Endothelial cell of umbilical vein (primary cell): Measurements from ENCODE around the gene SLC50A1. TPM values are rescaled to one million over a fixed set of nuclear protein-coding genes. Genes with fewer than 3 reads are reported as not detected.

Source experiments
- BruUV-seq: library from RNA; stranded (reverse); fragments of 400-500 nt; replicated peaks from 2 replicates; lab custom pipeline; 2021; lab: Mats Ljungman, UMichigan
- CTCF ChIA-PET: fragments of 300-600, 350-600 bp; sonication (Branson Sonifier 250); formaldehyde crosslinking; loops from one replicate; lab custom pipeline; 2021; ENCODE audit warnings: antibody characterized with exemption, inconsistent platforms; lab: Charles Lee
- POLR2A ChIA-PET: fragments of 300-600, 350-600 bp; sonication (Branson Sonifier 250); formaldehyde crosslinking; loops from one replicate; lab custom pipeline; 2021; ENCODE audit warnings: antibody characterized with exemption, inconsistent platforms; lab: Charles Lee
- DNase-seq: peaks from one replicate; pipeline ENCODE4 v3.0.0-alpha.2; 2011; ENCODE audit warnings: low read depth, low spot score
- FAIRE-seq: peaks from 2 replicates; lab custom pipeline; 2011; peaks lifted over from hg19 to GRCh38; lab: Jason Lieb, UNC
- H2AFZ ChIP-seq: 2 replicates; pipeline ENCODE4 v1.6.0; 2012; ENCODE audit warnings: low read depth, low read length, control low read depth, inconsistent platforms
- H3K27ac ChIP-seq: 2 replicates; pipeline ENCODE4 v1.5.1; 2011; ENCODE audit warnings: low read depth, mild to moderate bottlenecking, control low read depth, low read length, moderate library complexity; ENCODE audit not compliant: insufficient read depth
- H3K27me3 ChIP-seq, 2 experiments: 2 replicates each; pipeline versions ENCODE4 v1.6.0 to v1.6.1; 2011; ENCODE audit warnings: low read length in 2 of 2, mixed read lengths in 1 of 2; ENCODE audit not compliant: control insufficient read depth in 2 of 2, insufficient read depth in 2 of 2
- H3K36me3 ChIP-seq, 2 experiments: 2 replicates in 1 of 2; 3 replicates in 1 of 2; pipeline ENCODE4 v1.5.1; 2011; ENCODE audit warnings: low read length in 2 of 2, mild to moderate bottlenecking in 1 of 2, moderate library complexity in 1 of 2; ENCODE audit not compliant: control insufficient read depth in 2 of 2, insufficient read depth in 2 of 2; ENCODE audit errors: extremely low read depth in 1 of 2
- H3K4me1 ChIP-seq: 3 replicates; pipeline ENCODE4 v1.5.1; 2011; ENCODE audit warnings: mild to moderate bottlenecking, low read length; ENCODE audit not compliant: control insufficient read depth, insufficient read depth; ENCODE audit errors: extremely low read depth
- H3K4me2 ChIP-seq: 2 replicates; pipeline ENCODE4 v1.6.1; 2011; ENCODE audit warnings: low read length, control low read depth, mixed read lengths; ENCODE audit not compliant: insufficient read depth
- H3K4me3 ChIP-seq, 3 experiments: fragments of 200-600 bp in 1 of 3; sonication (generic), shearing (Covaris generic) in 1 of 3; replicated peaks in 1 of 3; 2 replicates each; pipeline ENCODE4 v1.5.1; 2011 to 2016; ENCODE audit warnings: control low read depth in 3 of 3, low read length in 3 of 3, mild to moderate bottlenecking in 2 of 3, inconsistent platforms in 1 of 3, low read depth in 1 of 3, moderate library complexity in 1 of 3; ENCODE audit not compliant: insufficient read depth in 1 of 3
- H3K79me2 ChIP-seq: 2 replicates; pipeline ENCODE4 v1.6.0; 2012; ENCODE audit warnings: low read length, inconsistent platforms; ENCODE audit not compliant: control insufficient read depth, insufficient read depth
- H3K9ac ChIP-seq: replicated peaks from 2 replicates; pipeline ENCODE3; 2011; ENCODE audit warnings: low read length, control low read depth; ENCODE audit not compliant: insufficient read depth; ENCODE audit errors: extremely low read depth
- H3K9me1 ChIP-seq: replicated peaks from 3 replicates; pipeline ENCODE4 v1.6.0; 2011; ENCODE audit warnings: mild to moderate bottlenecking, low read length; ENCODE audit not compliant: control insufficient read depth, insufficient read depth; ENCODE audit errors: extremely low read depth
- H3K9me3 ChIP-seq: replicated peaks from 2 replicates; pipeline ENCODE4 v1.5.1; 2012; ENCODE audit warnings: low read length, inconsistent platforms; ENCODE audit not compliant: control insufficient read depth, insufficient read depth
- H4K20me1 ChIP-seq: replicated peaks from 2 replicates; pipeline ENCODE3; 2011; ENCODE audit warnings: mild to moderate bottlenecking, low read length; ENCODE audit not compliant: control insufficient read depth, insufficient read depth; ENCODE audit errors: extremely low read depth
- EZH2 ChIP-seq: IDR thresholded peaks from 2 replicates; pipeline ENCODE4 v1.6.1; 2012; ENCODE audit warnings: borderline replicate concordance, low read depth, mild to moderate bottlenecking, moderate library complexity, low read length, inconsistent platforms; ENCODE audit not compliant: severe bottlenecking
- GATA2 ChIP-seq: IDR thresholded peaks from 2 replicates; pipeline ENCODE4 v1.7.0; 2011; ENCODE audit warnings: low read depth, mild to moderate bottlenecking, moderate library complexity, mixed read lengths, low read length; ENCODE audit not compliant: insufficient read length, insufficient read depth
- JUN ChIP-seq: IDR thresholded peaks from 2 replicates; pipeline ENCODE4 v1.6.1; 2011; ENCODE audit warnings: borderline replicate concordance, low read depth; ENCODE audit not compliant: insufficient read length, insufficient read depth
- MYC ChIP-seq: IDR thresholded peaks from one replicate; pipeline ENCODE4 v1.6.1; 2011; ENCODE audit warnings: mild to moderate bottlenecking, low read depth, low read length
- POLR2A ChIP-seq: IDR thresholded peaks from 2 replicates; pipeline ENCODE4 v1.6.1; 2012; ENCODE audit warnings: low read depth, mild to moderate bottlenecking, control low read depth, low read length
- POLR2AphosphoS5 ChIP-seq: IDR thresholded peaks from 2 replicates; pipeline ENCODE4 v1.6.1; 2012; ENCODE audit warnings: low read depth, mild to moderate bottlenecking, control low read depth, low read length, moderate library complexity; ENCODE audit not compliant: insufficient read depth
- dilution Hi-C: fragments of 300-500 bp; cut with MboI; formaldehyde crosslinking; loops from one replicate; pipeline ENCODE4 v1.15.0; 2019; ENCODE audit warnings: low sequenced_read_pairs; ENCODE audit not compliant: extremely low pct_ligation_motif_present
- intact Hi-C: fragments of 100-400 bp; cut with micrococcal nuclease; formaldehyde crosslinking; loops from one replicate; pipeline ENCODE4 v1.10.0; 2022
- polyA plus RNA-seq, 4 experiments: library from polyadenylated mRNA; depleted of rRNA in 3 of 4; stranded (reverse) in 3 of 4; unstranded in 1 of 4; fragments of >200 nt; gene quantifications; 2 replicates each; pipeline versions ENCODE4 v1.2.1 to v1.2.3, GENCODE V29; 2011 to 2012; ENCODE audit warnings: missing spikeins in 1 of 4
- total RNA-seq: library from RNA; stranded (reverse); gene quantifications from 2 replicates; pipeline ENCODE4 v1.2.3, GENCODE V29; 2021
- TF ChIP-seq, protein P1 (sequence below), 2 donors: IDR thresholded peaks; 1 replicate in 1 of 2; 2 replicates in 1 of 2; pipeline ENCODE4 v1.5.1; 2011; ENCODE audit warnings: low read length in 2 of 2, mild to moderate bottlenecking in 2 of 2, moderate library complexity in 2 of 2, control low read depth in 1 of 2, inconsistent platforms in 1 of 2, low read depth in 1 of 2; ENCODE audit not compliant: insufficient read depth in 1 of 2; ENCODE audit errors: extremely low read depth in 1 of 2
- TF ChIP-seq, protein P2 (sequence below): IDR thresholded peaks from 2 replicates; pipeline ENCODE4 v1.6.1; 2011; ENCODE audit not compliant: insufficient read depth, insufficient read length

The SLC50A1 gene
- total and polyA plus RNA-seq, 2 donors (not counting 3 experiments of a cell fraction or from before 2014, with no cell fraction given), result 29.5 to 66.1 TPM

DNA sequence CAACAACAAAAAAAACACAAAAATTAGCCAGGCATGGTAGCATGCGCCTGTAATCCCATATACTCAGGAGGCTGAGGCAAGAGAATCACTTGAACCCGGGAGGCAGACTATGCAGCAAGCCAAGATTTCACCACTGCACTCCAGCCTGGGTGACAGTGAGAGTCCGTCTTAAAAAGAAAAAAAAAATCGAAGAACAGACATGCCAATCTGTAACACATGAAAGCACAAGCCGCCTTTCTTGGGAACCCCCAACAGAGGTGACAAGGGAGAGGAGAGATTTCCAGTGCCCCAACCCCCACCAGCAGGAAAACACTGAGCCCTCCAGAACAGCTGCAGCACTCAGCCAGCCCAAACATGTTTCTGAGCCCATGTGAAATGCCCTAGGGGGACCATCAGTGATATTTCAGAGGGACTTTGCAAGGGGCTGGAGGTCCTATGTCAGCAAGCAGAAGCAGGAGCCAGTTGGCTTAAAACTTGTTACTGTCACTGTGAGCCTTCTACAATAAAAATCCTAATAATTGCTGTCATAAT is 22.1 kb upstream of the SLC50A1 start:
- H3K9me3 ChIP-seq, result no peaks in the 10 kb centered on the region
- H3K27me3 ChIP-seq, result peaks cover 0 to under 1% of the 10 kb centered on the region in 2 experiments
- no peak for FAIRE-seq
- POLR2A ChIA-PET, result no interaction called here
- H3K79me2 ChIP-seq, result no peaks in the 10 kb centered on the region
- H2AFZ ChIP-seq, result no peak overlapping the region
- no peak overlapping the region for H3K9ac ChIP-seq
- no peaks in the 10 kb centered on the region for H3K36me3 ChIP-seq
- DNase-seq, result no peak
- CTCF ChIA-PET, result interaction anchor here (0.8 kb wide), 1 partner anchor 54 kb away, joined by 3 read pairs; no protein-coding TSS in a partner anchor
- no peak overlapping the region for H3K4me2 ChIP-seq
- H3K27ac ChIP-seq, result no peak overlapping the region
- intact Hi-C loops, result no loop called here
- H3K4me1 ChIP-seq, result no peaks in the 10 kb centered on the region
- no peaks in the 10 kb centered on the region for H3K9me1 ChIP-seq
- no peaks in the 10 kb centered on the region for H4K20me1 ChIP-seq
- no peak overlapping the region for H3K4me3 ChIP-seq
- dilution Hi-C loops, result no loop called here
- no TSS peak for BruUV-seq
- TF ChIP-seq POLR2A (no peak), EZH2 (no peak), MYC (no peak), GATA2 (no peak), JUN (no peak), POLR2AphosphoS5 (no peak)
- TF ChIP-seq, protein P1, sequence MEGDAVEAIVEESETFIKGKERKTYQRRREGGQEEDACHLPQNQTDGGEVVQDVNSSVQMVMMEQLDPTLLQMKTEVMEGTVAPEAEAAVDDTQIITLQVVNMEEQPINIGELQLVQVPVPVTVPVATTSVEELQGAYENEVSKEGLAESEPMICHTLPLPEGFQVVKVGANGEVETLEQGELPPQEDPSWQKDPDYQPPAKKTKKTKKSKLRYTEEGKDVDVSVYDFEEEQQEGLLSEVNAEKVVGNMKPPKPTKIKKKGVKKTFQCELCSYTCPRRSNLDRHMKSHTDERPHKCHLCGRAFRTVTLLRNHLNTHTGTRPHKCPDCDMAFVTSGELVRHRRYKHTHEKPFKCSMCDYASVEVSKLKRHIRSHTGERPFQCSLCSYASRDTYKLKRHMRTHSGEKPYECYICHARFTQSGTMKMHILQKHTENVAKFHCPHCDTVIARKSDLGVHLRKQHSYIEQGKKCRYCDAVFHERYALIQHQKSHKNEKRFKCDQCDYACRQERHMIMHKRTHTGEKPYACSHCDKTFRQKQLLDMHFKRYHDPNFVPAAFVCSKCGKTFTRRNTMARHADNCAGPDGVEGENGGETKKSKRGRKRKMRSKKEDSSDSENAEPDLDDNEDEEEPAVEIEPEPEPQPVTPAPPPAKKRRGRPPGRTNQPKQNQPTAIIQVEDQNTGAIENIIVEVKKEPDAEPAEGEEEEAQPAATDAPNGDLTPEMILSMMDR (IDR thresholded peaks at IDR 0.05; ENCODE audit: extremely low read depth in 1 of 2, insufficient read depth in 1 of 2, low read depth in 1 of 2, low read length in 2 of 2), result no peak
- TF ChIP-seq, protein P2, sequence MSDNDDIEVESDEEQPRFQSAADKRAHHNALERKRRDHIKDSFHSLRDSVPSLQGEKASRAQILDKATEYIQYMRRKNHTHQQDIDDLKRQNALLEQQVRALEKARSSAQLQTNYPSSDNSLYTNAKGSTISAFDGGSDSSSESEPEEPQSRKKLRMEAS, result no peak
